Trophoblast cell (in vitro differentiated cells and primary cell): ENCODE data around the gene LAMTOR4.

ENCODE experiments used
- DNase-seq, 2 donors: peaks; one replicate each; pipeline ENCODE4 v3.0.0-alpha.2; 2016
- H2AFZ ChIP-seq: 2 replicates; pipeline ENCODE4 v1.6.1; 2013; ENCODE audit warnings: low read length, moderate library complexity, mild to moderate bottlenecking; ENCODE audit not compliant: insufficient read depth, poor library complexity
- H2AK5ac ChIP-seq: 2 replicates; pipeline ENCODE4 v1.6.1; 2013; ENCODE audit warnings: mild to moderate bottlenecking, low read length
- H2BK120ac ChIP-seq: 2 replicates; pipeline ENCODE4 v1.6.1; 2013; ENCODE audit warnings: low read length, mild to moderate bottlenecking, moderate library complexity; ENCODE audit not compliant: insufficient read depth, poor library complexity
- H2BK12ac ChIP-seq: 2 replicates; pipeline ENCODE4 v1.6.1; 2013; ENCODE audit warnings: mild to moderate bottlenecking, low read length, moderate library complexity
- H2BK5ac ChIP-seq: 2 replicates; pipeline ENCODE4 v1.6.1; 2013; ENCODE audit warnings: low read length, low read depth, moderate library complexity, mild to moderate bottlenecking; ENCODE audit not compliant: poor library complexity
- H3K14ac ChIP-seq: 2 replicates; pipeline ENCODE4 v1.6.1; 2013; ENCODE audit warnings: mild to moderate bottlenecking, low read length
- H3K18ac ChIP-seq: 2 replicates; pipeline ENCODE4 v1.6.1; 2013; ENCODE audit warnings: mild to moderate bottlenecking, low read length
- H3K23ac ChIP-seq: 2 replicates; pipeline ENCODE4 v1.6.1; 2013; ENCODE audit warnings: low read length
- H3K27ac ChIP-seq: 2 replicates; pipeline ENCODE4 v1.5.1; 2013; ENCODE audit warnings: low read depth, mild to moderate bottlenecking, inconsistent platforms, low read length, moderate library complexity
- H3K27me3 ChIP-seq: 2 replicates; pipeline ENCODE4 v1.6.1; 2013; ENCODE audit warnings: inconsistent platforms, mild to moderate bottlenecking, low read length, moderate library complexity; ENCODE audit not compliant: insufficient read depth
- H3K36me3 ChIP-seq, 2 experiments: 1 replicate in 1 of 2; 2 replicates in 1 of 2; pipeline ENCODE4 v1.6.1; 2013; ENCODE audit warnings: low read length in 2 of 2, mild to moderate bottlenecking in 2 of 2, moderate library complexity in 1 of 2; ENCODE audit not compliant: insufficient read depth in 2 of 2, control insufficient read depth in 1 of 2
- H3K4ac ChIP-seq: 2 replicates; pipeline ENCODE4 v1.6.1; 2013; ENCODE audit warnings: low read depth, mild to moderate bottlenecking, low read length, moderate library complexity
- H3K4me1 ChIP-seq, 2 experiments: 1 replicate in 1 of 2; 2 replicates in 1 of 2; pipeline ENCODE4 v1.6.1; 2013; ENCODE audit warnings: low read length in 2 of 2, mild to moderate bottlenecking in 2 of 2, moderate library complexity in 1 of 2; ENCODE audit not compliant: insufficient read depth in 2 of 2, control insufficient read depth in 1 of 2
- H3K4me2 ChIP-seq: 2 replicates; pipeline ENCODE4 v1.6.1; 2013; ENCODE audit warnings: inconsistent platforms, mild to moderate bottlenecking, low read length, moderate library complexity
- H3K4me3 ChIP-seq: 2 replicates; pipeline ENCODE4 v1.5.1; 2013; ENCODE audit warnings: mild to moderate bottlenecking, low read depth, low read length, inconsistent platforms
- H3K79me1 ChIP-seq: one replicate; pipeline ENCODE4 v1.6.1; 2013; ENCODE audit warnings: low read length
- H3K79me2 ChIP-seq: 2 replicates; pipeline ENCODE4 v1.6.1; 2013; ENCODE audit warnings: low read length, mild to moderate bottlenecking; ENCODE audit not compliant: control insufficient read depth, insufficient read depth, poor library complexity
- H3K9ac ChIP-seq: 2 replicates; pipeline ENCODE4 v1.6.1; 2013; ENCODE audit warnings: mild to moderate bottlenecking, low read length
- H3K9me3 ChIP-seq: 2 replicates; pipeline ENCODE4 v1.6.1; 2013; ENCODE audit warnings: low read depth, mild to moderate bottlenecking, control low read depth, inconsistent platforms, low read length; ENCODE audit not compliant: insufficient read depth
- H4K12ac ChIP-seq: 2 replicates; pipeline ENCODE4 v1.6.1; 2013; ENCODE audit warnings: low read depth, mild to moderate bottlenecking, low read length, moderate library complexity
- H4K8ac ChIP-seq: 2 replicates; pipeline ENCODE4 v1.6.1; 2013; ENCODE audit warnings: low read depth, mild to moderate bottlenecking, low read length, moderate library complexity
- H4K91ac ChIP-seq: one replicate; pipeline ENCODE4 v1.6.1; 2013; ENCODE audit warnings: low read depth, mild to moderate bottlenecking, low read length, moderate library complexity
- WGBS: extraction: QIAGEN DNeasy Blood & Tissue Kit; methylation state at CpG from one replicate; pipeline ENCODE4 v1.1.7; 2013; ENCODE audit warnings: missing lambda C conversion rate; ENCODE audit not compliant: insufficient read length, insufficient coverage; ENCODE audit errors: extremely low coverage; 5-methylcytosine and 5-hydroxymethylcytosine counted together

The LAMTOR4 gene

GRCh38 chr7:100115026-100115425, 33.7 kb upstream of the LAMTOR4 start:
- no peak overlapping the region for H2BK120ac ChIP-seq
- no peak overlapping the region for H3K18ac ChIP-seq
- no peak overlapping the region for H3K14ac ChIP-seq
- DNase-seq = peak; percentile 94 to 98
- no peak overlapping the region for H3K9ac ChIP-seq
- no peak overlapping the region for H2BK12ac ChIP-seq
- H3K23ac ChIP-seq = no peak overlapping the region
- H3K4me1 ChIP-seq = peaks cover 3 to 4% of the 10 kb centered on the region in 2 experiments
- H2AK5ac ChIP-seq = no peak overlapping the region
- H3K36me3 ChIP-seq = peaks cover 34 to 35% of the 10 kb centered on the region in 2 experiments
- no peaks in the 10 kb centered on the region for H3K27me3 ChIP-seq
- no peak overlapping the region for H4K12ac ChIP-seq
- no peak overlapping the region for H3K4me2 ChIP-seq
- no peak overlapping the region for H4K91ac ChIP-seq
- H3K79me1 ChIP-seq = no peaks in the 10 kb centered on the region
- H3K4me3 ChIP-seq = no peak overlapping the region
- H4K8ac ChIP-seq = no peak overlapping the region
- H2AFZ ChIP-seq = no peak overlapping the region
- no peak overlapping the region for H3K27ac ChIP-seq
- H3K9me3 ChIP-seq = no peaks in the 10 kb centered on the region
- WGBS = no CpG with 5 or more reads among the region's 7 CpGs
- H2BK5ac ChIP-seq = no peak overlapping the region
- peaks cover 5% of the 10 kb centered on the region for H3K79me2 ChIP-seq
- H3K4ac ChIP-seq = no peak overlapping the region

- H3K4me3 ChIP-seq = peak overlapping the region; percentile 92
Measured at GRCh38 chr7:100118388-100119071, 30.2 kb upstream of the LAMTOR4 start.

GRCh38 chr7:100119072-100119969, 29.4 kb upstream of the LAMTOR4 start, which contains the start of the genes CNPY4 and TAF6:
Gene CNPY4 (plus strand): TSS chr7:100119634. CDS start chr7:100119745, 111 bp downstream.
Gene TAF6 (minus strand): TSS chr7:100119358. CDS start chr7:100114209, 5,149 bp downstream.
- Histone ChIP-seq H3K4me1 (peaks cover 6 to 17% of the 10 kb centered on the region in 2 experiments), H3K18ac (peak within 1 kb of the TSS; percentile 7), H2BK120ac (peak within 1 kb of the TSS; percentile 1), H4K91ac (peak within 1 kb of the TSS; percentile 33), H3K27ac (peak within 1 kb of the TSS; percentile 29), H4K12ac (peak within 1 kb of the TSS; percentile 4), H3K36me3 (no peaks in the 10 kb centered on the region), H2BK5ac (peak within 1 kb of the TSS; percentile 50), H3K27me3 (no peaks in the 10 kb centered on the region), H2AFZ (peak within 1 kb of the TSS; percentile 12), H3K79me2 (peaks cover 5% of the 10 kb centered on the region), H2BK12ac (no peak within 1 kb of the TSS), H3K14ac (peak within 1 kb of the TSS; percentile 77), H3K79me1 (no peaks in the 10 kb centered on the region), H3K4me2 (peak within 1 kb of the TSS; percentile 81), H3K23ac (no peak within 1 kb of the TSS), H3K9me3 (no peaks in the 10 kb centered on the region), H3K4ac (peak within 1 kb of the TSS; percentile 70), H2AK5ac (no peak within 1 kb of the TSS), H4K8ac (peak within 1 kb of the TSS; percentile 50), H3K4me3 (peak within 1 kb of the TSS; percentile 92), H3K9ac (peak within 1 kb of the TSS; percentile 93)
- peak; percentile 95 to 98 for DNase-seq
- WGBS = no CpG with 5 or more reads among the region's 49 CpGs

More at GRCh38 chr7:100118388-100119071, 30.2 kb upstream of the LAMTOR4 start:
- H3K36me3 ChIP-seq = peaks cover 6% of the 10 kb centered on the region in 2 experiments
- H3K14ac ChIP-seq = peak overlapping the region; percentile 77
- H3K9me3 ChIP-seq = no peaks in the 10 kb centered on the region
- H3K4me2 ChIP-seq = peak overlapping the region; percentile 81
- WGBS = no CpG with 5 or more reads among the region's 18 CpGs
- no peaks in the 10 kb centered on the region for H3K79me1 ChIP-seq
- H3K79me2 ChIP-seq = peaks cover 5% of the 10 kb centered on the region
- H4K91ac ChIP-seq = peak overlapping the region; percentile 33
- H4K8ac ChIP-seq = peak overlapping the region; percentile 50
- H3K23ac ChIP-seq = no peak overlapping the region
- peaks cover 6 to 17% of the 10 kb centered on the region in 2 experiments for H3K4me1 ChIP-seq
- no peaks in the 10 kb centered on the region for H3K27me3 ChIP-seq
- H3K9ac ChIP-seq = peak overlapping the region; percentile 93
- no peak overlapping the region for H2BK12ac ChIP-seq
- no peak for DNase-seq
- peak overlapping the region; percentile 29 for H3K27ac ChIP-seq
- peak overlapping the region; percentile 4 for H4K12ac ChIP-seq
- peak overlapping the region; percentile 70 for H3K4ac ChIP-seq
- peak overlapping the region; percentile 7 for H3K18ac ChIP-seq
- H2BK120ac ChIP-seq = no peak overlapping the region
- no peak overlapping the region for H2AK5ac ChIP-seq
- H2BK5ac ChIP-seq = peak overlapping the region; percentile 50
- peak overlapping the region; percentile 12 for H2AFZ ChIP-seq

GRCh38 chr7:100119970-100120732, 28.6 kb upstream of the LAMTOR4 start:
- WGBS = no CpG with 5 or more reads among the region's 19 CpGs
- Histone ChIP-seq H4K91ac (no peak overlapping the region), H3K4me3 (peak overlapping the region; percentile 79), H3K79me1 (no peaks in the 10 kb centered on the region), H2BK120ac (no peak overlapping the region), H2BK12ac (no peak overlapping the region), H3K18ac (no peak overlapping the region), H3K23ac (no peak overlapping the region), H3K14ac (no peak overlapping the region), H3K27ac (peak overlapping the region; percentile 9), H3K4me2 (peak overlapping the region; percentile 81), H2BK5ac (no peak overlapping the region), H3K36me3 (no peaks in the 10 kb centered on the region), H3K4ac (no peak overlapping the region), H2AK5ac (no peak overlapping the region), H3K9me3 (no peaks in the 10 kb centered on the region), H4K8ac (peak overlapping the region; percentile 25), H2AFZ (no peak overlapping the region), H4K12ac (no peak overlapping the region), H3K79me2 (peaks cover 5% of the 10 kb centered on the region), H3K9ac (peak overlapping the region; percentile 57), H3K27me3 (no peaks in the 10 kb centered on the region), H3K4me1 (peaks cover 6 to 17% of the 10 kb centered on the region in 2 experiments)
- peak in 1 of 2 donors; percentile 41 for DNase-seq
